ENCODE results near the gene PSAPL1.

PSAPL1 gene

DNA sequence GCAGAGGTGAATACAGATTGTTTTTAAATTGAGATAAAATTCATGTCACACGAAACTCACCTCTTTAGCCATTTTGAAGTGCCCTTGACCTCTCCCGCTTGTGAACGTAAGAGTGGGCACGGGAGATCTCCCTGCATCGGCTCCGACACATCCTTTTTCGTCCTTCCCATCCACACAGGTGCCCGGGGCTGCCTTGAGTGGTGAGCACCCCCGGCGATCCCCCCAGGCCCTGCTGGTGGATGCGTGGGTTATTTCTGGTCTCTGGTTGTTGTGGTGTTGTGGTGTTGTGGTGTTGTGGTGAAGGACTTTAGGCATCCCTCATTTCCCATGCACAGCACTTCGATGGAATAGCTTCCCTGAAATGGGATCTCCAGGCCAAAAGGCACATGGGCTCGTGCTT, 46.1 kb downstream of the PSAPL1 start:
- Histone ChIP-seq H3K4me1 (no peaks in the 10 kb centered on the region), H3K36me3 (replicated peaks) (no peaks in the 10 kb centered on the region), H3K9me3 (no peaks in the 10 kb centered on the region), H3K27me3 (ENCODE audit: low read depth) (peaks cover 5% of the 10 kb centered on the region), H3K4me3 (no peak overlapping the region)
- in situ Hi-C loops (cut with MboI; ENCODE audit: low sequenced_read_pairs), result no loop called here
- DNase-seq (ENCODE audit: low spot score in 2 of 2), result no peak

DNA sequence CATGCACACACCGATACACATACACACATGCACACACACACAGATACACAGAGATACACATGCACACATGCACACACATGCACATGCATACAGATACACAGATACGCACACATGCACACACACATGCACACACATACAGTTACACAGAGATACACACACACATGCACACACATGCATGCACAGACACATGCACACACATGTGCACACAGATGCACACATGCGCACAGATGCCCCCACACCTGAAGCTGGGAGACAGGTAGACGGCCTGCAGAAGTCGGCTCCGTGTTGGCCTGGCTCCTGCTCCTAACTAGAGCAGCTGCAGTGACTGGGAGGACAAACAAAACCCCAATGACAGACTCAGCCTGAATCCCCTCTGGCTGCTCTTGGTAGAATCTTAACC, 46.8 kb downstream of the PSAPL1 start:
- H3K9me3 ChIP-seq, result no peaks in the 10 kb centered on the region
- H3K4me3 ChIP-seq, result no peak overlapping the region
- H3K27me3 ChIP-seq (ENCODE audit: low read depth), result peaks cover 5% of the 10 kb centered on the region
- no peaks in the 10 kb centered on the region for H3K36me3 ChIP-seq (replicated peaks)
- DNase-seq (ENCODE audit: low spot score in 2 of 2), result no peak
- H3K4me1 ChIP-seq, result no peaks in the 10 kb centered on the region
- in situ Hi-C loops (cut with MboI; ENCODE audit: low sequenced_read_pairs), result no loop called here

DNA sequence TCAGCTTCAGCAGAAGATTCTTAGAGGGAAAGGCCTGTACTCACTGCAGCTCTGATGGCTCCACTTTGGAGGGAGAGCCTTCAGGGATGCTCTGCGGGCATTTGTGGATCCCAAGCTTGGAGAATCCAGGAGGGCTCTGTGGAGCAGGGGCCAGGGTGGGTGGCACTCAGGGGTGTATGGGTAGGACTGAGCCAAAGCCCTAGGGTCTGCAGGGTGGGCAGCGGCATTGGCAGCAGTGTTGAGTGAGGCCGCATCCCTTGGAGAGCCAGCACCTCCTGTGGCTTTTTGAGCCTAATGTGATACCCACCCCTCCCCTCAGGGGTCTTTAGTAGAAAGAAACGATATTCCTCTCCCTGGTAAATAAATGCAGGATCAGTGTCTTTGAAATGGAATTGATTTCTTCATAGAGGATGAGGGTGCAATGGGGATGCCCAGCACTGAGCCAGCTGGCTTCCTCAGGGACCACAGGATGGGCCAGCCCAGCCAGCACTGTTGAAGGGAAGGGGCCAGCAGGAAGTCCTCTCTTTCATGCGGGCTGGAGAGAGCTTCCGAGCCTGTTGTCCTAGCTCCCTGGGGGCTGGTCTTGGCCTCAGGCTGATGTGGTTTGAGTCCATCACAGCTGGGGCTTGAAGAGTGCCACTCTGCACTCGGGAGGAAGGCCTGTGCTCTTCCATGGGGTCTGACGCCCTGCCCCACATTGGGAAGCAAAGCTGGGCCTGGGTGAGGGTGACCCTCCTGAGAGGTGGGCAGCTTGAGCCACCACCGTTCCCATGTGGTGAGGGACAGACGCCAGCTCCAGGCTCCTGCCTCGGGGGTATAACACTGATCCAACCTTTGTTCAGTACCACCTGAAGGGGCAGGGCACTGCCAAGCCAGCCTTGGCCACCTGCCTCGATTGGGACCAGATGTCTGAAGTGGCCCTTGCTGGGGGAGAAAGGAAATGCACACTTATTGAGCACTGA, 49.5 kb downstream of the PSAPL1 start:
- no peak overlapping the region for H3K4me3 ChIP-seq
- no peaks in the 10 kb centered on the region for H3K9me3 ChIP-seq
- no peak for DNase-seq (ENCODE audit: low spot score in 2 of 2)
- no peaks in the 10 kb centered on the region for H3K4me1 ChIP-seq
- in situ Hi-C loops (cut with MboI; ENCODE audit: low sequenced_read_pairs), result no loop called here
- H3K27me3 ChIP-seq (ENCODE audit: low read depth), result no peaks in the 10 kb centered on the region
- no peaks in the 10 kb centered on the region for H3K36me3 ChIP-seq (replicated peaks)

DNA sequence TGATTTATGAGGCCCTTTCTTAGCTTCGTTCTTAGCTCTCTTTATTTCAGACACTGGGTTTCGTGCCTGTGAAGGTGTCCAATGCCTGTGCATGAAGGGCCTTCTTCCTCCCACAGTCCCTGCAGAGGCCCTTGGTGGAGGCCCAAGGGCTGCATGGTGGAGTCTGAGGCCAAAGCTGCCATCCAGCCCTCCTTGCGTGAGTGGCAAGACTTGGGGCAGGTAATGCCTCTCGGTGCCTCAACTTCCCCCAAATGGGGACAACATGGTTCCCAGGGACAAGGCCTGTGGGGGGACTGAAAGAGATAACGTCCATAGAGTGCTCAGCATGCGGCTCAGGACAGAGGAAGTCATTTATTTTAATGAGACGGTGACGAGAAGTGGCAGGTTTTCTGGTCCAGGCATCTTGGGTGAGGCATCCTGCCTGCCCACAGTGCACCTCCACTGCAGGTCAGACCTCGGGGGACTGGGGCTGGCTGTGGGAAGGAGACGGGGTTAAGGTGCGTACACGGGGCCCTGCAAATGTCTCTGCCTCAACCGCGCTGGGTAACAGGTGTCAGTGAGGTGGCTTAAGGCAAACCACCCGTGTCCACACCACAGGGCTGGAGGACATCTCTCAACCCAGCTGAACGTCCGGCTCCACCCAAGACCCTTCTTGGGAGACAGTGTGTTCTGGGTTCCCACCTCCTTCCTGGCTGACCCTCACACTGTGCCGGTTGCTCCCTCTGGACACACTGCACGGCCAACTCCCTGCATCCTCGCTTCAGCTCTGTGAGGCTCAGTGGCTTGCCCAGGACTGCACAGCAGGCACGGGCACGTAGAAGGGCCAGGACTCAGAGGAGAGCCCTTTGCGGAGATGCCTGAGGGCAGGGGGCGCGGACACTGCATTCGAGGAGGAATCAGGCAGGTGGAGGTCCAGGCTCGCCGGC, 50.5 kb downstream of the PSAPL1 start:
- DNase-seq (ENCODE audit: low spot score in 2 of 2), result no peak
- Histone ChIP-seq H3K4me3 (no peak overlapping the region), H3K36me3 (replicated peaks) (no peaks in the 10 kb centered on the region), H3K4me1 (no peaks in the 10 kb centered on the region), H3K9me3 (no peaks in the 10 kb centered on the region), H3K27me3 (ENCODE audit: low read depth) (no peaks in the 10 kb centered on the region)
- in situ Hi-C loops (cut with MboI; ENCODE audit: low sequenced_read_pairs), result no loop called here

DNA sequence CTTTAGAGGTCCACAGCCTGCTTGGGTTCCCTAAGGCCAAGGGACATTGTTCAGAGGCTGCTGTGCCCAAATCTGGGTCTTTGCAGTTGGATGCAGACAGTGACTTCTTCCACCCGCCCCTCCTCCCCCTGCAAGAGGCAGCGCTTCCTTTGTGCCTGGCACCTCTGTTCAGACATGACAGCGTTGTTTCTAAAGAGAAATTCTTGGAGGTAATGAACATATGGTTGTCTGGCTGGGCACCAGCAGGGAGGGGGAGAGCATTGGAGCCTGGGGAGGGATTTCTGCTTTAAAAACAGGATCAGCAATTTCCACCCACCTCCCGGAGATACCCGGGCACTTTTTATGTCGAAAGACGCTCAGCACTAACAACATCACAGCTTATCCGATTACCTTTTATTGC, 51.5 kb downstream of the PSAPL1 start:
- Histone ChIP-seq H3K27me3 (ENCODE audit: low read depth) (no peaks in the 10 kb centered on the region), H3K4me1 (no peaks in the 10 kb centered on the region), H3K4me3 (no peak overlapping the region), H3K9me3 (no peaks in the 10 kb centered on the region), H3K36me3 (replicated peaks) (no peaks in the 10 kb centered on the region)
- no peak for DNase-seq (ENCODE audit: low spot score in 2 of 2)
- in situ Hi-C loops (cut with MboI; ENCODE audit: low sequenced_read_pairs), result no loop called here

DNA sequence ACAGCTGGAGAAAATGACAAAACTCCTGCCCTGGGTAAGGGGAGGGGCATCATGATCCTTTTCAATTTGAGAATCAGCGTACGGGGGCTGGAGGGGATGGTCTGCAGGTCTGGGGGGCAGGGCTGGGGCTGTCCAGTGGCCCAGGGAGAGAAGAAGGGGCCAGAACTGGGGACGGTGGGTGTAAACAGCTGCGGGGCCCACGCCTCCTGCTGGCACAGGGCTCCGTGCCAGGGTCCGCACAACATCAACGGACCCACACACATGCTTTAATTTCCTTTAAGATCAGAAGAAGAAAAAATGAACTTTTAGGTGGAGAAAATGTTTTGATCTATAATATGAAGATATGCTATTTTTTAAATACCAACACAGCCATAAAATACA, 52.1 kb downstream of the PSAPL1 start:
- no peak for DNase-seq (ENCODE audit: low spot score in 2 of 2)
- peaks cover 4% of the 10 kb centered on the region for H3K27me3 ChIP-seq (ENCODE audit: low read depth)
- H3K4me1 ChIP-seq, result no peaks in the 10 kb centered on the region
- no peak overlapping the region for H3K4me3 ChIP-seq
- in situ Hi-C loops (cut with MboI; ENCODE audit: low sequenced_read_pairs), result no loop called here
- H3K9me3 ChIP-seq, result no peaks in the 10 kb centered on the region
- no peaks in the 10 kb centered on the region for H3K36me3 ChIP-seq (replicated peaks)

DNA sequence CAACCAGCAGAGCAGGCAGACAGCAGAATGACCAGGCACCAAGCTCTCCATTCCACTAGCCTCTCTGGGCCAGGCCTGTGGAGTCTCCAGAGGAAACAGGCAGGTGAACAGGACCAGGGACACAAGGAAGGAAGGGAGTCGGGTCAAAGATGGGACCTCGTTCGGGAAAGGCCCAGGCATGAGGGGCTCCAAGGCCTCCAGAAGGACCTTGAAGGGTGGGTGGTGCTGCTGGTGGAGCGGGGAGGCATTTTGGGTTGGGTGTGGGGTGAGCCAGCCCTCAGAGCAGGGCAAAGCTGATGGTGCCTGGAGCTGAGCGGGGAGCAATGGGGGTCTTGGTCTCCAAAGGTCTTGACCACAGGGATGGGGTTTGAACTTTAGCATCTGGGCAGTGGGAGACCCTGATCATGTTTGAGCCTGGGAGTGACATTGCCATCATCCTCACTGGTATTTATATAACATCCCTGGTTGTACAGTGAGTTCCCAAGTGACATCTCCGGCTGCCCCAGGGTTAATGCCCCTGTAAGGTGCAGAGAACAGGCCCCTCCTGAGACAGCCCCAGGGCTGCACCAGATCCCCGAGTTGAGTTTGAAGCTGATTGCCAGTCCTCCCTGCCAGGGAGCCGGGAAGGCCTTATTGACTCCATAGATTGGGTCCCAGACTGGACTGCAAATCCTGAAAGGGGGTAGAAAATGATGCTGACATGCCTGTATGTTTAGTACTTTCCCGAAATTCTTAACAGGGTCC, 52.7 kb downstream of the PSAPL1 start:
- no peaks in the 10 kb centered on the region for H3K36me3 ChIP-seq (replicated peaks)
- no peak overlapping the region for H3K4me3 ChIP-seq
- H3K9me3 ChIP-seq, result no peaks in the 10 kb centered on the region
- H3K27me3 ChIP-seq (ENCODE audit: low read depth), result peaks cover 10% of the 10 kb centered on the region
- DNase-seq (ENCODE audit: low spot score in 2 of 2), result no peak
- in situ Hi-C loops (cut with MboI; ENCODE audit: low sequenced_read_pairs), result no loop called here
- no peaks in the 10 kb centered on the region for H3K4me1 ChIP-seq

DNA sequence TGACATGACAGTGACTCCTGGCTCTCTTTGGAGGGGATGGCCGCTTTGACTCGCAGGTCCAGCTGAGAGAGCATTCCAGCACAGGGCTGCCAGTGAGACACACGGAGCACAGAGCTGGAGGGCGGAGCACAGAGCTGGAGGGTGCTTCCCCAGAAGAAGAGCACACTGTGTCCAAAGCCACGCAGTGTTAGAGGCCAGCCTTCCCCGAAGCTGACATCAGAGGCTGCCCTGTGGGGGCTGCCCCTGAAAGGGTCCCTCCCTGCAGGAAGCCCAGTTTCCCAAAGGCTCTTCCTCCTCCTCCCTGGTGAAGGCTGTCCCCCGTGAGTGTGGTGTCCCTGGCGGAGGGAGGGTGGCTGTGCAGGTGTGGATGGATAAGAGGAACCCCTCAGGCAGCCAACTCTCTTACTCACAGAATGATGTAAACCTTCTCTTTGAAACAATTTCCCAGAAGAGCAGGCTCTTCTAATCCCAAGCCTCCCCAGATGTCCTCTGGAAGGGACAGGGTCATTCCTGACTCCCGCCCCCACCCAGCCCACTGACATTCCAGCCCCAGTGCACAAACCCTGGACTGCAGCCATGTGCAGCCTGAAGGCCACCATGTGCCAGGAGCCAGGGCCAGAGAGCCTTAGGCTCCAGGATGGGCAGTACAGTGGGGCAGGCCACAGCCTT, 53.4 kb downstream of the PSAPL1 start:
- peaks cover 13% of the 10 kb centered on the region for H3K27me3 ChIP-seq (ENCODE audit: low read depth)
- H3K9me3 ChIP-seq, result no peaks in the 10 kb centered on the region
- no peaks in the 10 kb centered on the region for H3K36me3 ChIP-seq (replicated peaks)
- no peaks in the 10 kb centered on the region for H3K4me1 ChIP-seq
- no peak for DNase-seq (ENCODE audit: low spot score in 2 of 2)
- H3K4me3 ChIP-seq, result no peak overlapping the region
- in situ Hi-C loops (cut with MboI; ENCODE audit: low sequenced_read_pairs), result no loop called here
